ENCODE results near the gene ATOX1. TPM values are rescaled to one million over a fixed set of nuclear protein-coding genes. Genes with fewer than 3 reads are reported as not detected.

ATOX1 gene
- total and polyA plus RNA-seq, 2 donors (not counting 1 experiment from before 2014, with no cell fraction given), result 37.3 to 43.6 TPM

DNA sequence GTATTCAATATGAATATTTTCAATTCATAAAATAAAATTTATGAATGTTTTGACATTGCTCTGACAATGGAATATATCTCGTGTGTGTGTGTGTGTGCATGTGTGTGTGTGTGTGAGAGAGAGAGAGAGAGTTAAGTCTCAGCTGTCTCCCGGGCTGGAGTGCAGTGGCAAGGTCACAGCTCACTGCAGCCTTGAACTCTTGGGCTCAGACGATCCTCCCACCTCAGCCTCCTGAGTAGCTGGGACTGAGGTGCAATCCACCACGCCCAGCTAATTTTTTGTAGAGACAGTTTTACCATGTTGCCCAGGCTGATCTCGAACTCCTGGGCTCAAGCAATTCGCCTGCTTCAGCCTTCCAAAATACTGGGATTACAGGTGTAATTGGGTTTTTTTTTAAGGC, 29.4 kb upstream of the ATOX1 start:
- TF ChIP-seq EZH2 (IDR thresholded peaks at IDR 0.05; ENCODE audit: borderline replicate concordance, insufficient read depth, low read depth, low read length, poor library complexity, severe bottlenecking), result no peak
- TF ChIP-seq, protein P1, sequence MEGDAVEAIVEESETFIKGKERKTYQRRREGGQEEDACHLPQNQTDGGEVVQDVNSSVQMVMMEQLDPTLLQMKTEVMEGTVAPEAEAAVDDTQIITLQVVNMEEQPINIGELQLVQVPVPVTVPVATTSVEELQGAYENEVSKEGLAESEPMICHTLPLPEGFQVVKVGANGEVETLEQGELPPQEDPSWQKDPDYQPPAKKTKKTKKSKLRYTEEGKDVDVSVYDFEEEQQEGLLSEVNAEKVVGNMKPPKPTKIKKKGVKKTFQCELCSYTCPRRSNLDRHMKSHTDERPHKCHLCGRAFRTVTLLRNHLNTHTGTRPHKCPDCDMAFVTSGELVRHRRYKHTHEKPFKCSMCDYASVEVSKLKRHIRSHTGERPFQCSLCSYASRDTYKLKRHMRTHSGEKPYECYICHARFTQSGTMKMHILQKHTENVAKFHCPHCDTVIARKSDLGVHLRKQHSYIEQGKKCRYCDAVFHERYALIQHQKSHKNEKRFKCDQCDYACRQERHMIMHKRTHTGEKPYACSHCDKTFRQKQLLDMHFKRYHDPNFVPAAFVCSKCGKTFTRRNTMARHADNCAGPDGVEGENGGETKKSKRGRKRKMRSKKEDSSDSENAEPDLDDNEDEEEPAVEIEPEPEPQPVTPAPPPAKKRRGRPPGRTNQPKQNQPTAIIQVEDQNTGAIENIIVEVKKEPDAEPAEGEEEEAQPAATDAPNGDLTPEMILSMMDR (IDR thresholded peaks at IDR 0.05), result no peak
- Mint-ChIP-seq H3K4me1 (peaks cover 24% of the 10 kb centered on the region), H3K27ac (no peak overlapping the region), H3K4me3 (no peak overlapping the region), H3K9me3 (ENCODE audit: insufficient read depth) (no peaks in the 10 kb centered on the region), H3K27me3 (no peaks in the 10 kb centered on the region)
- Histone ChIP-seq H3K27me3 (replicated peaks in 1 of 4; ENCODE audit: control extremely low read depth in 1 of 4, control insufficient read depth in 3 of 4, insufficient read depth in 4 of 4, low read length in 3 of 4) (no peaks in the 10 kb centered on the region), H3K9me3 (ENCODE audit: control extremely low read depth in 1 of 3, control insufficient read depth in 2 of 3, insufficient read depth in 1 of 3, low read length in 2 of 3) (no peaks in the 10 kb centered on the region), H3K9ac (ENCODE audit: low read length) (no peak overlapping the region), H3K36me3 (replicated peaks in 1 of 2; ENCODE audit: control extremely low read depth in 1 of 2, control insufficient read depth in 1 of 2, extremely low read depth in 1 of 2, insufficient read depth in 2 of 2, low read length in 1 of 2) (peaks cover 3 to 43% of the 10 kb centered on the region in 2 experiments), H3K4me1 (ENCODE audit: control insufficient read depth in 2 of 2, insufficient read depth in 2 of 2, low read length in 2 of 2) (peaks cover 12% of the 10 kb centered on the region in 2 donors), H4K20me1 (ENCODE audit: control insufficient read depth, insufficient read depth, low read length, poor library complexity, severe bottlenecking) (peaks cover 61% of the 10 kb centered on the region), H2AFZ (ENCODE audit: insufficient read depth, low read depth, low read length, poor library complexity, severe bottlenecking) (no peak overlapping the region), H3K4me2 (replicated peaks; ENCODE audit: low read depth, low read length, poor library complexity, severe bottlenecking) (no peak overlapping the region), H3K27ac (ENCODE audit: low read length in 2 of 2) (no peak overlapping the region), H3K79me2 (ENCODE audit: control insufficient read depth, insufficient read depth, low read length) (peaks cover 78% of the 10 kb centered on the region), H3K4me3 (ENCODE audit: control extremely low read depth in 1 of 5, extremely low read depth in 1 of 5, insufficient read depth in 1 of 5, low read depth in 2 of 5, low read length in 4 of 5) (no peak overlapping the region)
- POLR2A ChIA-PET, result interaction anchor here (0.7 kb wide), 1 partner anchor 16 kb away, joined by 3 read pairs; the partner anchor contains the start of gene G3BP1
- CTCF ChIA-PET, result no interaction called here
- no peak for DNase-seq
- intact Hi-C loops (cut with micrococcal nuclease), result no loop called here
- 100% methylated on average over 1 of the region's 6 CpGs for WGBS (ENCODE audit: insufficient coverage)
- no peak for ATAC-seq (ENCODE audit: low read depth)

DNA sequence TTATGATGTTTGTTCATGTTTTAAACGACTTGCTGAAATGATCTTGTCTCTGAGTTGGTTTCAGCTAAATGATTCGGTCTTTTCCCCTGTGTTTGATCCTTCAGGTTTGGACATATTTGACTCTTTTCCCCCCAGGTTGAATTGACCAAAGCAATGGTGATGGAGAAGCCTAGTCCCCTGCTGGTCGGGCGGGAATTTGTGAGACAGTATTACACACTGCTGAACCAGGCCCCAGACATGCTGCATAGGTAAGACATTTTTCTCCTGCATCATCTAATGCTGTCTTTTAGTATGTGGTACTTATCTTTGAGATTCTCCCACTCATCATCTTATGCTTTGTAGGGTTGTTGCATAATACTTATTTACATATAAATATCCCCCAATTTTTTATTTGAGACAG, 28.0 kb upstream of the ATOX1 start:
- Mint-ChIP-seq H3K27ac (peak overlapping the region; percentile 38), H3K27me3 (no peaks in the 10 kb centered on the region), H3K9me3 (ENCODE audit: insufficient read depth) (no peaks in the 10 kb centered on the region), H3K4me1 (peaks cover 34% of the 10 kb centered on the region), H3K4me3 (no peak overlapping the region)
- Histone ChIP-seq H3K4me3 (ENCODE audit: control extremely low read depth in 1 of 5, extremely low read depth in 1 of 5, insufficient read depth in 1 of 5, low read depth in 2 of 5, low read length in 4 of 5) (no peak overlapping the region), H3K9me3 (ENCODE audit: control extremely low read depth in 1 of 3, control insufficient read depth in 2 of 3, insufficient read depth in 1 of 3, low read length in 2 of 3) (no peaks in the 10 kb centered on the region), H3K4me1 (ENCODE audit: control insufficient read depth in 2 of 2, insufficient read depth in 2 of 2, low read length in 2 of 2) (peaks cover 12 to 20% of the 10 kb centered on the region in 2 donors), H3K9ac (ENCODE audit: low read length) (no peak overlapping the region), H2AFZ (ENCODE audit: insufficient read depth, low read depth, low read length, poor library complexity, severe bottlenecking) (no peak overlapping the region), H3K27ac (ENCODE audit: low read length in 2 of 2) (no peak overlapping the region), H3K27me3 (replicated peaks in 1 of 4; ENCODE audit: control extremely low read depth in 1 of 4, control insufficient read depth in 3 of 4, insufficient read depth in 4 of 4, low read length in 3 of 4) (no peaks in the 10 kb centered on the region), H3K79me2 (ENCODE audit: control insufficient read depth, insufficient read depth, low read length) (peaks cover 80% of the 10 kb centered on the region), H3K36me3 (replicated peaks in 1 of 2; ENCODE audit: control extremely low read depth in 1 of 2, control insufficient read depth in 1 of 2, extremely low read depth in 1 of 2, insufficient read depth in 2 of 2, low read length in 1 of 2) (peaks cover 1 to 31% of the 10 kb centered on the region in 2 experiments), H3K4me2 (replicated peaks; ENCODE audit: low read depth, low read length, poor library complexity, severe bottlenecking) (no peak overlapping the region), H4K20me1 (ENCODE audit: control insufficient read depth, insufficient read depth, low read length, poor library complexity, severe bottlenecking) (peaks cover 70% of the 10 kb centered on the region)
- TF ChIP-seq, protein P1 (IDR thresholded peaks at IDR 0.05), result no peak
- no peak for TF ChIP-seq EZH2 (IDR thresholded peaks at IDR 0.05; ENCODE audit: borderline replicate concordance, insufficient read depth, low read depth, low read length, poor library complexity, severe bottlenecking)
- intact Hi-C loops (cut with micrococcal nuclease), result no loop called here
- CTCF ChIA-PET, result no interaction called here
- ATAC-seq (ENCODE audit: low read depth), result no peak
- DNase-seq, result no peak
- 83% methylated on average over 1 of the region's 4 CpGs for WGBS (ENCODE audit: insufficient coverage)
- POLR2A ChIA-PET, result no interaction called here

All from B cell (primary cell).